ENCODE measurements around the gene CMTM1.
"Not testable (repeated sequence)": the region's sequence is repeated elsewhere in the genome, so short reads cannot be mapped to it uniquely, and the experiment has no call there.

Gene CMTM1

DNA sequence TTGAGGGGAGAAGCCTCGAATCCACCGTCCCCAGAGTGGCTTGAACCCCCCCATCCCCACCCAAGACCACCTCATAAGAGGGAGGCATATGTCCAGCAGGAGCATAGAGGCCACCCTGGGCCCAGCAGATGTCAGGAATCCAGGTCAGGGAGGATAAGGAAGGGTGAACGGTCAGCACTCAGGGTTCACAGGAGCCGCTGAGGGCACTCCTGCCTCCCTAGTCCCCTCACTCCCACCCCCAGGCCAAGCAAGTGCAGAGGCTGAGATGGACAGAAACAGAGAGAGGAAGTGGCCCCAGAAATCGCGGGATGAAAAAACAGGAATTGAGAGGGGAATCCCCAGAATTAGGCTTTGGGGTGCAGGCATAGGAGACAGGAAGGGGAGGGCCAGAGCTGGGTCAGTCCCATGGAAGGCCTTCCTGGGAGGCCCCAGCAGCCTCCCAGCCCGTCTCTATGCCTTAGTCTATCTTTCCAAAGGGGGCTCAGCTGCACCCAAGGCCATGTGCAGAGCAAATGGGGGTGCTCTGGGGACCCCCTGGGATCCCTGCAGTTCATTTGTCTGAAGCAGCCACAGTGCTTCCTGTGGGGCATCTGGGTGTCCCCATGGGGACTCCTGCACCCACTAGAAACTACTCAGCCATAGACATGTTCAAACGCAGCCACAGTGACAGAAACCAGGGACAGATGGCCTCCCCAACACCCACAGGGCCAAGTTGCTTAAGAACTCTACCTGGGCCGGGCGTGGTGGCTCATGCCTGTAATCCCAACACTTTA, 39.9 kb downstream of the CMTM1 start:
- no peak overlapping the region for H3K27ac ChIP-seq
- no peak for TF ChIP-seq ZFX (IDR thresholded peaks at IDR 0.05)
- TF ChIP-seq, protein P1, sequence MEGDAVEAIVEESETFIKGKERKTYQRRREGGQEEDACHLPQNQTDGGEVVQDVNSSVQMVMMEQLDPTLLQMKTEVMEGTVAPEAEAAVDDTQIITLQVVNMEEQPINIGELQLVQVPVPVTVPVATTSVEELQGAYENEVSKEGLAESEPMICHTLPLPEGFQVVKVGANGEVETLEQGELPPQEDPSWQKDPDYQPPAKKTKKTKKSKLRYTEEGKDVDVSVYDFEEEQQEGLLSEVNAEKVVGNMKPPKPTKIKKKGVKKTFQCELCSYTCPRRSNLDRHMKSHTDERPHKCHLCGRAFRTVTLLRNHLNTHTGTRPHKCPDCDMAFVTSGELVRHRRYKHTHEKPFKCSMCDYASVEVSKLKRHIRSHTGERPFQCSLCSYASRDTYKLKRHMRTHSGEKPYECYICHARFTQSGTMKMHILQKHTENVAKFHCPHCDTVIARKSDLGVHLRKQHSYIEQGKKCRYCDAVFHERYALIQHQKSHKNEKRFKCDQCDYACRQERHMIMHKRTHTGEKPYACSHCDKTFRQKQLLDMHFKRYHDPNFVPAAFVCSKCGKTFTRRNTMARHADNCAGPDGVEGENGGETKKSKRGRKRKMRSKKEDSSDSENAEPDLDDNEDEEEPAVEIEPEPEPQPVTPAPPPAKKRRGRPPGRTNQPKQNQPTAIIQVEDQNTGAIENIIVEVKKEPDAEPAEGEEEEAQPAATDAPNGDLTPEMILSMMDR (conservative IDR thresholded peaks at IDR 0.05) = no peak

DNA sequence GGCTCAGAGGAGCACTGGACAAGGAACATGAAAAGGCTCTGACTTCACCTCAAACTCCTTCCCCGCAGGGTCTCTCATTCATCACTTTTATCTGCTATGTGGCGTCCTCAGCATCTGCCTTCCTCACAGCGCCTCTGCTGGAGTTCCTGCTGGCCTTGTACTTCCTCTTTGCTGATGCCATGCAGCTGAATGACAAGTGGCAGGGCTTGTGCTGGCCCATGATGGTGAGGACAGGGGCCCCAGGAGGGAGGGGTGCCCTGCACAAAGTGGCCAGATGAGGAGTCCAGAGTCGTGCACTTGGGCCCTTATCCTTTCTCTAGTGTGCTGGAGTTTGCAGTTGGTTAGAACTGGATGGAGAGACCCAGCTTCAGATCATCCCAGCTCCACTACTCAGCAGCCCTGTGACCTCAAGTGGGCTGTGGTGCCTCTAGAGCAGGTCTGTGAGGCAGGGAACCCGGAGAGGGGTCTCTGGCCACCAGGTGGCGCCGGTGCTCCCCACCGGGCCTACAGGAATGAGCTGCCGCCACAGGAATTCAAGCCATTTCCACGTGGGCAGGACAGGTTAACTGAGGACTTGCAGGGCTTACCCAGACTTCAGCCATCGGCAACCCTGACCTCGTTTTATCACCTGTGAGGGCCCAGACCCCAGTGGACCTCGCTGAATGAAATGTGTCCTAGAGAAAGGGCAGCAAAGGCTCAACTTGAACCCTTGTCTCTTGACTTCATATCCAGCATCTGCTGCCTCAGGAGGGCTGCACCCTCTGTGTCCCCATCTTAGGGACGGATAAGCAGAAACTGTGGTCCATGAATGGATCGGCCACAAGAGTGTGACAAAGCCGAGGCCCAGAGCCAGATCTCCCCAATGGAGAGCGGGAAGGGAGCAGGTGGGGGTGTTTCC, 42.3 kb downstream of the CMTM1 start:
- H3K27ac ChIP-seq = peak overlapping the region; percentile 12; the same call in 1 of the 2 replicates
- TF ChIP-seq, protein P1 (conservative IDR thresholded peaks at IDR 0.05) = peak; percentile 96
- no peak for TF ChIP-seq ZFX (IDR thresholded peaks at IDR 0.05)

DNA sequence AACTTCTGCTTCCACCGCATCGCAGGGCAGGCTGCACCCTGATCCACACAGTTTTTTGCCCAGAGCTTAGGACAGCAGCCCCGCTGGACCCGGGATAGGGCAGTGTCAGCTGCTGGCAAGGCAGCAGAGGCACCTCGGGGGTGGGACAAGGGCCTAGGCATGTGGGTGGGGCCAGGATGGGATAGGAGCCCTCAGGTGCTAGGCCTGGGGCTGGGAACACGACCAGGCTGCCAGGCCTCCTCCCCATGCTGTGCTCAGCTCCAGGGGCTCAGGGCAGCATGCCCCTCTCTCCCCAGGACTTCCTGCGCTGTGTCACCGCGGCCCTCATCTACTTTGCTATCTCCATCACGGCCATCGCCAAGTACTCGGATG, 42.9 kb downstream of the CMTM1 start:
- peak overlapping the region; percentile 12; the same call in 1 of the 2 replicates for H3K27ac ChIP-seq
- TF ChIP-seq, protein P1 (conservative IDR thresholded peaks at IDR 0.05) = no peak
- TF ChIP-seq ZFX (IDR thresholded peaks at IDR 0.05) = no peak

DNA sequence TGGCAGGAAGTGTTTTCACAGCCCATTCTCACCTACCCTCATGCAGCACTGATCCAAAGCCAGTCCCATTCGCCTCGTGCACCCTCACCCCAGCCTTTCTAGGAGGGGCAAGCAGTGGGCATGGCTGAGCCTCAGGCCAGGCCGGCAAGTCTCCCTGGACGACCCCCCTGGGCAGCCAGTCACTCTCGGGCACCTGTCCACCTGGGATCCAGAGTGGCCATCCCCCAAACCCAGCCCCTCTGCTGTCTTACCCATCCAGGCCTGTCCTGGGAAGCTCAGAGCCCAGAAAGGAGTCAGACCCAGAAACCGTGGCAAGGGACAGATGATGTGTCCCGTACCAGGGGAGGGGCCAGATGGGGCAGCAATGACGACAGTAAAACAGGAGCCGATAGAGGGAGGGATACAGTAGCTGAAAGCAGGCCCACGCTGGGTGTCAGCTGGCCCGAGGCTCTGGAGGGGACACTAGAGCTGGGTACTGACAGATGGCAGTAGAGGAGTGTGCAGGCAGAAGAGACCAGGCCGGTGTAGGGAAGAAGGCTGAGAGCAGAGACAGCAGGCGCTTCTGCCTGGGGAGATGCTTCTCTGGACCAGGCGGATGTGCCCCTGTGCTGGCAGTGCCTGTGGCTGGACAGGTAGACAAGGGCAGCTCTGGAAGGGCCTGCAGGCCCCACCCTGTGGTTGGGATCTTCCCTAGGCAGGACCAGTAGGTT, 44.0 kb downstream of the CMTM1 start:
- no peak overlapping the region for H3K27ac ChIP-seq
- TF ChIP-seq, protein P1 (conservative IDR thresholded peaks at IDR 0.05) = no peak
- no peak for TF ChIP-seq ZFX (IDR thresholded peaks at IDR 0.05)

DNA sequence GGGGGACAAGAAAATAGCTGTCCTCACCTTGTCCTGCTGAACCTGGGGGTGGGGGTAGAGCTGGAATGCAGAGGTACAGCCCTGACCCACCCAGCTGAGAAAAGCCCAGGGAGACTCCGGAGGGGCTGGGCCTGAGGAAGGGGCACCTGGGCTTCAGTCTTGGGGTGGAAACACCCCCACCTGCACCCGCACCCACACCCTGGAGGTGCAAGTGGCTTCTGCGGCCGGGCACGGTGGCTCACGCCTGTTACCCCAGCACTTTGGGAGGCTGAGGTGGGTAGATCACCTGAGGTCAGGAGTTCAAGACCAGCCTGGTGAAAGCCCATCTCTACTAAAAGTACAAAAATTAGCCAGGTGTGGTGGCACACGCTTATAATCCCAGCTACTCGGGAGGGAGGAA, 45.7 kb downstream of the CMTM1 start:
- H3K27ac ChIP-seq = not testable (repeated sequence)

DNA sequence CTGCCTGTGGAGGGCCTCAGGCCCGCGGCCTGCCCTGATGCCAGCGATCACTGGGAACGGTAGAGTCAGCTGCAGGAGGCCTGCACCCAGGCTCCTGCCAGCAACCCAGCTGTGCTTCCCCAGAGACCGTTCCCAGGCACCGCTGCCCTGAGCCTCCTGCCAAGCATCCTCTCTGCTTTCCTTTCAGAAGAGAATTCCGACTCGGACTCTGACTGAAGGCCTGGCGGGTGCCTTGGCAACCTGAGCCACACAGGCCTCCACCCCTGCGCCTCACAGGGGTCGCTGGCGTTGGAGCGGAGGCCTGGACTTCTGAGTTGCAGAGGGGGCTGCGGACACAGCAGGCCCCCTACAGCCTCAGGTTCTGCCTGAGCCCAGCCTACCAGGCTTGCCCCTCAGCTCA, 46.2 kb downstream of the CMTM1 start:
- no peak overlapping the region for H3K27ac ChIP-seq
- TF ChIP-seq, protein P1 (conservative IDR thresholded peaks at IDR 0.05) = no peak
- TF ChIP-seq ZFX (IDR thresholded peaks at IDR 0.05) = no peak

DNA sequence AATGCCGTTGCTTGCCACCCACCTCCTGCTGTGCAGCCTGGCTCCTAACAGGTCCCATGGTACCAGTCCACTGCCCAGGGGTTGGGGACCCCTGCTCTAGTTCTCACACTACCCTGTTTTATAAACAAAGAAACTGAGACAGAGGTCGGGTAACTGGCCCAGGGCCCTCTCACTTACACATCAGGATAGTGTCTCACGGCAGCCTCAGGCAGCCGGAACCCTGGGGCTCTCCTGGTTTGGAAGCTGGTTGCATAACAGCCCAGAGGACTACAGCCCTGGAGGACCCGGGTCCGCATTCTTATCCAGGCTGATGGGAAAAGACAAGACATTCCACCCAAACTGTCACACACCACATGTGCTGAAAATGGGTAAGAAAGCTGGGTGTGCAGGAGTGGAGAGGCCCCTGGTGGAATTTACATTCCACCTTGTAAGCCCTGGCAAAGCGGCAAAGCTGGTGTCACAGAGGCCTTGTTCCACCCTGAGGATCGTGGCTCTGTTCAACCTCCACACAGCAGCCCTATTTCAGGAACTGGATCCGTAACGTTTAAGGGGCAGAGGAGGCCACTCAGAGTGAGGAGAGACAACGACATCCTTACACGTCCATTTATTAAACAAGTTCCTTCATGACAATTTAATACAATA, 48.0 kb downstream of the CMTM1 start:
- no peak overlapping the region for H3K27ac ChIP-seq
- TF ChIP-seq, protein P1 (conservative IDR thresholded peaks at IDR 0.05) = no peak
- TF ChIP-seq ZFX (IDR thresholded peaks at IDR 0.05) = no peak

Data from C4-2B (cell line).